HepG2 (cell line): ENCODE data around the gene TMEM271. TPM values are rescaled to one million over a fixed set of nuclear protein-coding genes. Genes with fewer than 3 reads are reported as not detected.

Experiments used
- ATAC-seq: fragments of 200-7000 bp; cut with Tn5 transposase; 3 replicates; pipeline ENCODE4 v1.9.1; 2020; ENCODE audit warnings: mild to moderate bottlenecking, moderate library complexity
- BruUV-seq: library from RNA; stranded (reverse); fragments of 400-500 nt; replicated peaks from 2 replicates; lab custom pipeline; 2021; lab: Mats Ljungman, UMichigan
- CTCF ChIA-PET: fragments of 300-600 bp; formaldehyde crosslinking; extraction: SDS; loops from one replicate; lab custom pipeline; 2021; ENCODE audit warnings: low total read pairs, inconsistent platforms, low intra/inter-chr PET ratio; lab: Yijun Ruan, JAX
- POLR2A ChIA-PET: fragments of 350-600 bp; sonication (Branson Sonifier 250); formaldehyde crosslinking; loops from one replicate; lab custom pipeline; 2020; ENCODE audit warnings: antibody characterized with exemption, inconsistent platforms; lab: Yijun Ruan, JAX
- DNase-seq: peaks from one replicate; pipeline ENCODE4 v3.0.0-alpha.2; 2015; ENCODE audit warnings: low spot score
- FAIRE-seq: peaks from 3 replicates; lab custom pipeline; 2011; peaks lifted over from hg19 to GRCh38; lab: Jason Lieb, UNC
- H2AFZ ChIP-seq: one replicate; pipeline ENCODE4 v1.6.1; 2011; ENCODE audit warnings: low read length, inconsistent platforms
- H3K27ac ChIP-seq: fragments of 300-600 bp; 3 replicates; pipeline ENCODE4 v1.8.0; 2011; ENCODE audit warnings: mixed run types, mild to moderate bottlenecking, mixed read lengths, low read length, inconsistent platforms; ENCODE audit not compliant: insufficient read depth; ENCODE audit errors: extremely low read length
- H3K27me3 ChIP-seq, 2 experiments: fragments of 200-600 bp in 1 of 2; 2 replicates in 1 of 2; 3 replicates in 1 of 2; pipeline versions ENCODE4 v1.6.0 to v1.8.0; 2011; ENCODE audit warnings: low read length in 2 of 2, mild to moderate bottlenecking in 2 of 2, moderate library complexity in 2 of 2, inconsistent platforms in 1 of 2; ENCODE audit not compliant: insufficient read depth in 2 of 2, control insufficient read depth in 1 of 2
- H3K36me3 ChIP-seq, 2 experiments: fragments of 200-600 bp in 1 of 2; replicated peaks in 1 of 2; 2 replicates in 1 of 2; 3 replicates in 1 of 2; pipeline versions ENCODE4 v1.5.1 to v1.8.0; 2011; ENCODE audit warnings: low read length in 2 of 2, inconsistent platforms in 1 of 2; ENCODE audit not compliant: insufficient read depth in 2 of 2, control insufficient read depth in 1 of 2
- H3K4me1 ChIP-seq: 2 replicates; pipeline ENCODE4 v1.5.1; 2012; ENCODE audit warnings: low read length, inconsistent platforms; ENCODE audit not compliant: insufficient read depth
- H3K4me2 ChIP-seq: 2 replicates; pipeline ENCODE4 v1.6.0; 2011; ENCODE audit warnings: low read depth, low read length, inconsistent platforms
- H3K4me3 ChIP-seq, 3 experiments: fragments of 200-600 bp in 1 of 3; sonication (generic), shearing (Covaris generic) in 1 of 3; replicated peaks in 1 of 3; 2 replicates each; pipeline ENCODE4 v1.5.1; 2011 to 2016; ENCODE audit warnings: low read length in 3 of 3, inconsistent platforms in 2 of 3, low read depth in 2 of 3, mild to moderate bottlenecking in 2 of 3, control low read depth in 1 of 3, mixed read lengths in 1 of 3; ENCODE audit not compliant: insufficient read depth in 1 of 3
- H3K79me2 ChIP-seq: one replicate; pipeline ENCODE4 v1.6.1; 2011; ENCODE audit warnings: low read length, inconsistent platforms; ENCODE audit not compliant: insufficient read depth
- H3K9ac ChIP-seq: 2 replicates; pipeline ENCODE4 v1.6.0; 2011; ENCODE audit warnings: mild to moderate bottlenecking, low read depth, low read length, inconsistent platforms; ENCODE audit not compliant: insufficient read depth
- H3K9me3 ChIP-seq: 2 replicates; pipeline ENCODE4 v1.5.1; 2012; ENCODE audit warnings: mild to moderate bottlenecking, low read length
- H4K20me1 ChIP-seq: 2 replicates; pipeline ENCODE4 v1.6.0; 2011; ENCODE audit warnings: inconsistent platforms, mild to moderate bottlenecking, low read length, moderate library complexity; ENCODE audit not compliant: insufficient read depth
- DNMT1 ChIP-seq: sonication (generic); formaldehyde crosslinking; IDR thresholded peaks from 2 replicates; pipeline ENCODE4 v1.5.1; 2020; ENCODE audit warnings: mild to moderate bottlenecking, missing genetic modification reagents
- HMG20A ChIP-seq: IDR thresholded peaks from 2 replicates; pipeline ENCODE4 v1.6.1; 2016; ENCODE audit warnings: borderline replicate concordance
- IKZF1 ChIP-seq: fragments of 450-650 bp; IDR thresholded peaks from 2 replicates; pipeline ENCODE4 v1.7.1; 2016
- KDM6A ChIP-seq: IDR thresholded peaks from 2 replicates; pipeline ENCODE4 v1.6.1; 2016; ENCODE audit warnings: low read depth
- NCOA2 ChIP-seq: sonication (generic); formaldehyde crosslinking; IDR thresholded peaks from 2 replicates; pipeline ENCODE4 v1.8.0; 2022; ENCODE audit warnings: inconsistent platforms
- SIX1 ChIP-seq: sonication (generic); formaldehyde crosslinking; IDR thresholded peaks from 2 replicates; pipeline ENCODE4 v1.4.0; 2020; ENCODE audit warnings: missing genetic modification reagents, borderline replicate concordance
- ZNF136 ChIP-seq: sonication (generic); formaldehyde crosslinking; IDR thresholded peaks from 2 replicates; pipeline ENCODE4 v1.8.1; 2022; ENCODE audit warnings: low read depth, mild to moderate bottlenecking, moderate library complexity, missing genetic modification reagents
- ZNF660 ChIP-seq: sonication (generic); formaldehyde crosslinking; IDR thresholded peaks from 2 replicates; pipeline ENCODE4 v1.5.1; 2020; ENCODE audit warnings: mild to moderate bottlenecking, low read depth, missing genetic modification reagents, borderline replicate concordance
- ZSCAN25 ChIP-seq: sonication (generic); formaldehyde crosslinking; IDR thresholded peaks from 2 replicates; pipeline ENCODE4 v1.8.0; 2022; ENCODE audit warnings: mild to moderate bottlenecking, missing genetic modification reagents
- ZSCAN30 ChIP-seq: sonication (generic); formaldehyde crosslinking; IDR thresholded peaks from 2 replicates; pipeline ENCODE4 v1.5.0; 2020; ENCODE audit warnings: mild to moderate bottlenecking, missing genetic modification reagents
- WGBS: methylation state at CpG from one replicate; pipeline ENCODE4 v1.1.6; 2017; ENCODE audit warnings: low lambda C conversion rate; 5-methylcytosine and 5-hydroxymethylcytosine counted together
- in situ Hi-C: cut with HindIII; loops from 2 replicates; pipeline ENCODE4 v1.10.0; 2017; ENCODE audit warnings: low pct_unique_long_range_greater_than_20kb; ENCODE audit not compliant: extremely low pct_ligation_motif_present
- intact Hi-C: fragments of 100-400 bp; cut with micrococcal nuclease; formaldehyde crosslinking; loops from one replicate; pipeline ENCODE4 v1.10.0; 2022; ENCODE audit not compliant: unreplicated experiment
- polyA plus RNA-seq, 8 experiments: library from polyadenylated mRNA; depleted of rRNA in 3 of 8; stranded (reverse) in 7 of 8; unstranded in 1 of 8; fragments of >200 nt; fragmentation: Illumina TruSeq in 4 of 8; extraction: Trizol in 4 of 8; gene quantifications; 2 replicates each; pipeline versions ENCODE4 v1.2.1 to v1.2.3, GENCODE V29; 2011 to 2016; ENCODE audit warnings: low read depth in 4 of 8, missing spikeins in 1 of 8, mixed read lengths in 1 of 8; ENCODE audit not compliant: insufficient read depth in 1 of 8
- total RNA-seq, 5 experiments: library from RNA; depleted of rRNA; stranded (reverse); fragments of >200 nt; fragmentation: Illumina TruSeq; extraction: Trizol; gene quantifications; 2 replicates each; pipeline ENCODE4 v1.2.3, GENCODE V29; 2016; ENCODE audit warnings: low read depth in 1 of 5
- TF ChIP-seq, protein P1 (sequence below): sonication (generic); formaldehyde crosslinking; IDR thresholded peaks from 2 replicates; pipeline ENCODE4 v1.9.0; 2022; ENCODE audit warnings: missing genetic modification reagents, mild to moderate bottlenecking, borderline replicate concordance
- TF ChIP-seq, protein P2 (sequence below): sonication (generic); formaldehyde crosslinking; IDR thresholded peaks from 2 replicates; pipeline ENCODE4 v1.5.1; 2020; ENCODE audit warnings: missing genetic modification reagents, mild to moderate bottlenecking, borderline replicate concordance
- TF ChIP-seq, protein P3 (sequence below): IDR thresholded peaks from 2 replicates; pipeline ENCODE4 v1.6.1; 2016; ENCODE audit warnings: low read depth, missing genetic modification reagents, missing compliant biosample characterization

Gene TMEM271
- total and polyA plus RNA-seq, 2 of the 13 experiments (the other 11 are each of a cell fraction or from before 2014, with no cell fraction given) = not detected

- BruUV-seq = no TSS peak
These were observed 49.6 kb upstream of the TMEM271 start for GRCh38 chr4:625631-626161.

More at GRCh38 chr4:625631-626161, 49.6 kb upstream of the TMEM271 start:
- no peak overlapping the region for H3K27ac ChIP-seq
- no peak for TF ChIP-seq ZNF660
- TF ChIP-seq, protein P1, sequence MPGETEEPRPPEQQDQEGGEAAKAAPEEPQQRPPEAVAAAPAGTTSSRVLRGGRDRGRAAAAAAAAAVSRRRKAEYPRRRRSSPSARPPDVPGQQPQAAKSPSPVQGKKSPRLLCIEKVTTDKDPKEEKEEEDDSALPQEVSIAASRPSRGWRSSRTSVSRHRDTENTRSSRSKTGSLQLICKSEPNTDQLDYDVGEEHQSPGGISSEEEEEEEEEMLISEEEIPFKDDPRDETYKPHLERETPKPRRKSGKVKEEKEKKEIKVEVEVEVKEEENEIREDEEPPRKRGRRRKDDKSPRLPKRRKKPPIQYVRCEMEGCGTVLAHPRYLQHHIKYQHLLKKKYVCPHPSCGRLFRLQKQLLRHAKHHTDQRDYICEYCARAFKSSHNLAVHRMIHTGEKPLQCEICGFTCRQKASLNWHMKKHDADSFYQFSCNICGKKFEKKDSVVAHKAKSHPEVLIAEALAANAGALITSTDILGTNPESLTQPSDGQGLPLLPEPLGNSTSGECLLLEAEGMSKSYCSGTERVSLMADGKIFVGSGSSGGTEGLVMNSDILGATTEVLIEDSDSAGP (CRISPR knock-in tag) = no peak
- TF ChIP-seq NCOA2 = no peak
- TF ChIP-seq SIX1 (CRISPR knock-in tag) = no peak
- no peak for TF ChIP-seq KDM6A (CRISPR knock-in tag)
- TF ChIP-seq, protein P2, sequence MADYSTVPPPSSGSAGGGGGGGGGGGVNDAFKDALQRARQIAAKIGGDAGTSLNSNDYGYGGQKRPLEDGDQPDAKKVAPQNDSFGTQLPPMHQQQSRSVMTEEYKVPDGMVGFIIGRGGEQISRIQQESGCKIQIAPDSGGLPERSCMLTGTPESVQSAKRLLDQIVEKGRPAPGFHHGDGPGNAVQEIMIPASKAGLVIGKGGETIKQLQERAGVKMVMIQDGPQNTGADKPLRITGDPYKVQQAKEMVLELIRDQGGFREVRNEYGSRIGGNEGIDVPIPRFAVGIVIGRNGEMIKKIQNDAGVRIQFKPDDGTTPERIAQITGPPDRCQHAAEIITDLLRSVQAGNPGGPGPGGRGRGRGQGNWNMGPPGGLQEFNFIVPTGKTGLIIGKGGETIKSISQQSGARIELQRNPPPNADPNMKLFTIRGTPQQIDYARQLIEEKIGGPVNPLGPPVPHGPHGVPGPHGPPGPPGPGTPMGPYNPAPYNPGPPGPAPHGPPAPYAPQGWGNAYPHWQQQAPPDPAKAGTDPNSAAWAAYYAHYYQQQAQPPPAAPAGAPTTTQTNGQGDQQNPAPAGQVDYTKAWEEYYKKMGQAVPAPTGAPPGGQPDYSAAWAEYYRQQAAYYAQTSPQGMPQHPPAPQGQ = no peak
- no peak for TF ChIP-seq ZSCAN25 (CRISPR knock-in tag)
- no peak for TF ChIP-seq ZSCAN30 (CRISPR knock-in tag)
- TF ChIP-seq DNMT1 (CRISPR knock-in tag) = no peak
- no peak for TF ChIP-seq IKZF1
- TF ChIP-seq HMG20A = no peak
- TF ChIP-seq, protein P3, sequence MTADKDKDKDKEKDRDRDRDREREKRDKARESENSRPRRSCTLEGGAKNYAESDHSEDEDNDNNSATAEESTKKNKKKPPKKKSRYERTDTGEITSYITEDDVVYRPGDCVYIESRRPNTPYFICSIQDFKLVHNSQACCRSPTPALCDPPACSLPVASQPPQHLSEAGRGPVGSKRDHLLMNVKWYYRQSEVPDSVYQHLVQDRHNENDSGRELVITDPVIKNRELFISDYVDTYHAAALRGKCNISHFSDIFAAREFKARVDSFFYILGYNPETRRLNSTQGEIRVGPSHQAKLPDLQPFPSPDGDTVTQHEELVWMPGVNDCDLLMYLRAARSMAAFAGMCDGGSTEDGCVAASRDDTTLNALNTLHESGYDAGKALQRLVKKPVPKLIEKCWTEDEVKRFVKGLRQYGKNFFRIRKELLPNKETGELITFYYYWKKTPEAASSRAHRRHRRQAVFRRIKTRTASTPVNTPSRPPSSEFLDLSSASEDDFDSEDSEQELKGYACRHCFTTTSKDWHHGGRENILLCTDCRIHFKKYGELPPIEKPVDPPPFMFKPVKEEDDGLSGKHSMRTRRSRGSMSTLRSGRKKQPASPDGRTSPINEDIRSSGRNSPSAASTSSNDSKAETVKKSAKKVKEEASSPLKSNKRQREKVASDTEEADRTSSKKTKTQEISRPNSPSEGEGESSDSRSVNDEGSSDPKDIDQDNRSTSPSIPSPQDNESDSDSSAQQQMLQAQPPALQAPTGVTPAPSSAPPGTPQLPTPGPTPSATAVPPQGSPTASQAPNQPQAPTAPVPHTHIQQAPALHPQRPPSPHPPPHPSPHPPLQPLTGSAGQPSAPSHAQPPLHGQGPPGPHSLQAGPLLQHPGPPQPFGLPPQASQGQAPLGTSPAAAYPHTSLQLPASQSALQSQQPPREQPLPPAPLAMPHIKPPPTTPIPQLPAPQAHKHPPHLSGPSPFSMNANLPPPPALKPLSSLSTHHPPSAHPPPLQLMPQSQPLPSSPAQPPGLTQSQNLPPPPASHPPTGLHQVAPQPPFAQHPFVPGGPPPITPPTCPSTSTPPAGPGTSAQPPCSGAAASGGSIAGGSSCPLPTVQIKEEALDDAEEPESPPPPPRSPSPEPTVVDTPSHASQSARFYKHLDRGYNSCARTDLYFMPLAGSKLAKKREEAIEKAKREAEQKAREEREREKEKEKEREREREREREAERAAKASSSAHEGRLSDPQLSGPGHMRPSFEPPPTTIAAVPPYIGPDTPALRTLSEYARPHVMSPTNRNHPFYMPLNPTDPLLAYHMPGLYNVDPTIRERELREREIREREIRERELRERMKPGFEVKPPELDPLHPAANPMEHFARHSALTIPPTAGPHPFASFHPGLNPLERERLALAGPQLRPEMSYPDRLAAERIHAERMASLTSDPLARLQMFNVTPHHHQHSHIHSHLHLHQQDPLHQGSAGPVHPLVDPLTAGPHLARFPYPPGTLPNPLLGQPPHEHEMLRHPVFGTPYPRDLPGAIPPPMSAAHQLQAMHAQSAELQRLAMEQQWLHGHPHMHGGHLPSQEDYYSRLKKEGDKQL = no peak
- TF ChIP-seq ZNF136 = no peak
- peaks cover 17 to 85% of the 10 kb centered on the region in 2 experiments; a peak in 4 of 5 replicates for H3K27me3 ChIP-seq
- no peaks in the 10 kb centered on the region for H3K9me3 ChIP-seq
- no peak overlapping the region for H3K9ac ChIP-seq
- in situ Hi-C loops = no loop called here
- WGBS = 61% methylated on average over 22 of the region's 39 CpGs
- no peaks in the 10 kb centered on the region for H4K20me1 ChIP-seq
- ChIA-PET POLR2A (no interaction called here), CTCF (no interaction called here)
- no peak overlapping the region for H2AFZ ChIP-seq
- H3K4me1 ChIP-seq = peaks cover 8% of the 10 kb centered on the region
- no peaks in the 10 kb centered on the region for H3K79me2 ChIP-seq
- H3K4me3 ChIP-seq = no peak overlapping the region
- H3K36me3 ChIP-seq = no peaks in the 10 kb centered on the region
- DNase-seq (no peak), ATAC-seq (no peak), FAIRE-seq (no peak)
- intact Hi-C loops = no loop called here
- no peak overlapping the region for H3K4me2 ChIP-seq
